CD8-positive, alpha-beta memory T cell (primary cell): ENCODE results near the gene RIOX2. TPM values are rescaled to one million over a fixed set of nuclear protein-coding genes. Genes with fewer than 3 reads are reported as not detected.

Source experiments
- CTCF ChIA-PET: fragments of 350-600 bp; sonication (Branson Sonifier 250); formaldehyde crosslinking; loops from one replicate; lab custom pipeline; 2021; ENCODE audit warnings: antibody characterized with exemption; lab: Charles Lee
- POLR2A ChIA-PET: fragments of 350-600 bp; sonication (Branson Sonifier 250); formaldehyde crosslinking; loops from one replicate; lab custom pipeline; 2021; ENCODE audit warnings: antibody characterized with exemption; lab: Charles Lee
- DNase-seq, 5 donors: peaks; one replicate each; pipeline versions ENCODE4 v3.0.0 to v3.0.0-alpha.2; 2020 to 2022; ENCODE audit warnings: mixed read lengths in 1 of 5
- H3K27ac ChIP-seq: one replicate; pipeline ENCODE4 v1.7.0; 2013; ENCODE audit warnings: low read depth, mild to moderate bottlenecking, low read length, moderate library complexity
- H3K27me3 ChIP-seq: 2 replicates; pipeline ENCODE4 v1.7.0; 2013; ENCODE audit warnings: low read length, mild to moderate bottlenecking; ENCODE audit not compliant: insufficient read depth, poor library complexity, severe bottlenecking
- H3K36me3 ChIP-seq: 2 replicates; pipeline ENCODE4 v1.7.0; 2013; ENCODE audit warnings: mild to moderate bottlenecking, low read length, moderate library complexity; ENCODE audit not compliant: insufficient read depth
- H3K4me1 ChIP-seq: 2 replicates; pipeline ENCODE4 v1.7.0; 2013; ENCODE audit warnings: mild to moderate bottlenecking, low read length, moderate library complexity; ENCODE audit not compliant: insufficient read depth
- H3K4me3 ChIP-seq: 2 replicates; pipeline ENCODE4 v1.7.0; 2013; ENCODE audit warnings: mild to moderate bottlenecking, low read length
- H3K9me3 ChIP-seq: 2 replicates; pipeline ENCODE4 v1.7.0; 2013; ENCODE audit warnings: mild to moderate bottlenecking, low read length
- H3K27ac Mint-ChIP-seq, 8 donors: one replicate each; pipeline ENCODE4 v1.8.0; 2020 to 2021; ENCODE audit warnings: mixed read lengths in 8 of 8, mild to moderate bottlenecking in 6 of 8, inconsistent platforms in 3 of 8, moderate library complexity in 3 of 8
- H3K27me3 Mint-ChIP-seq, 2 donors: one replicate each; pipeline ENCODE4 v1.8.0; 2020 to 2021; ENCODE audit warnings: mixed read lengths in 2 of 2, mild to moderate bottlenecking in 1 of 2, moderate library complexity in 1 of 2
- H3K36me3 Mint-ChIP-seq, 3 donors: one replicate each; pipeline ENCODE4 v1.8.0; 2020 to 2021; ENCODE audit warnings: mixed read lengths in 3 of 3, inconsistent platforms in 1 of 3, mild to moderate bottlenecking in 1 of 3
- H3K4me1 Mint-ChIP-seq, 3 donors: one replicate each; pipeline ENCODE4 v1.8.0; 2020 to 2021; ENCODE audit warnings: mixed read lengths in 3 of 3, inconsistent platforms in 1 of 3, mild to moderate bottlenecking in 1 of 3
- H3K4me3 Mint-ChIP-seq, 7 donors: one replicate each; pipeline ENCODE4 v1.8.0; 2020 to 2021; ENCODE audit warnings: mixed read lengths in 7 of 7, mild to moderate bottlenecking in 6 of 7, moderate library complexity in 4 of 7, inconsistent platforms in 2 of 7
- H3K9me3 Mint-ChIP-seq, 5 donors: one replicate each; pipeline ENCODE4 v1.8.0; 2020 to 2022; ENCODE audit warnings: mixed read lengths in 5 of 5, mild to moderate bottlenecking in 3 of 5, moderate library complexity in 2 of 5, inconsistent platforms in 1 of 5
- polyA plus RNA-seq: library from polyadenylated mRNA; unstranded; fragments of 300-500 nt; fragmentation: Illumina TruSeq; gene quantifications from one replicate; pipeline ENCODE4 v1.2.3, GENCODE V29; 2021
- total RNA-seq, 2 experiments: library from RNA; stranded (reverse); gene quantifications; one replicate each; pipeline ENCODE4 v1.2.3, GENCODE V29; 2021

Gene RIOX2
- total and polyA plus RNA-seq, 3 experiments from 2014 or later: 28.8 to 58.3 (median 57.6) TPM

DNA sequence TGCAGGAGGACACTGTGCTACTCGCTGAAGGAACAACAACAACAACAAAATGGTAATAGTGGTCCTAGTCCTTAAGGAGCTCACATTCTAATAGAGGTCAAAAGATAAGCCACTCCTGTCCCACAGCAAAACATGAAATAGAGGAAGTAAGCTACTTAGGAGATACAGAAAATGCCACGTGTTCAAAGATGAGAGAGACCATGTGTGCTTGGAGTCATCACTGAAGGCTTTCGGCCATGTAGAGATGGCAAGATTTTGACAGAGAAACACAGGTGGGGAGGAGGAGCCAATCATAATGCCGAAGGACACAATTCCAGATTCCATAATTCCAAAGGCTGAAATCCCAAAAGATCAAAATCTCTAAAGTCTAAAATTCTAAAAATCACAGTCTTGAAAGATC, 24.8 kb upstream of the RIOX2 start:
- no peaks in the 10 kb centered on the region for H3K36me3 ChIP-seq
- H3K27me3 ChIP-seq: no peaks in the 10 kb centered on the region
- no peak overlapping the region for H3K27ac ChIP-seq
- ChIA-PET CTCF (no interaction called here), POLR2A (no interaction called here)
- Mint-ChIP-seq H3K27me3 (peaks cover 3 to 14% of the 10 kb centered on the region in 2 donors), H3K4me1 (peaks cover 0 to 2% (median under 1%) of the 10 kb centered on the region in 3 donors), H3K27ac (no peak overlapping the region), H3K4me3 (no peak overlapping the region), H3K36me3 (no peaks in the 10 kb centered on the region), H3K9me3 (no peaks in the 10 kb centered on the region)
- DNase-seq: no peak
- H3K9me3 ChIP-seq: no peaks in the 10 kb centered on the region
- no peak overlapping the region for H3K4me3 ChIP-seq
- H3K4me1 ChIP-seq: peaks cover 1% of the 10 kb centered on the region

DNA sequence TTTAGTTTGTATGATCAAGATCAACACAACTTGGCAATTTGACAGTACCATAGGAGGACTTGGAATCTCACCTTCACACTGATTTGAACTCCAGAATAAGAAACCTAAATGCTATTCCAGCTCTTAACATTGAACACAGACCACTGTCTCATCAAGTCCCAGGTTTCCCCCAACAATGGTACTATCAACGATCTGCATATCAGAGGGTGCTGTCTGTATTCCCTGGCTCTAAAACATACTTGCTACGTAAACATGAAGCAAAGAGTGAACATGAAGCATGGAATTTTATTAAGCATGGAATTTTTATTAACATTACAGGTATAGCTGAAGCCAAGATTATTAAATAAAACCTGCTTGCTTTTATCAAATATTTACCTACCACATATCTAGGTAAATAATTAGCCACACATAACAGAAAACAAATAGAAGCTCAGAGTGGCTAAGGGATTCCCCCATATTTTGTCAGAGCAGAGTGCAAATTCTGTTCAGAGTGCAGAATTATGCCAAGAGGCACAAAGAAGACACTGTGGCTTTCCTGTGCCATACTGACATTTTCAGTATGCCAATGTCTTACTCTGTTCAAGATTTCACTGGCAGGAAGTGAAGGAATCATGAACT, 22.2 kb upstream of the RIOX2 start:
- ChIA-PET CTCF (interaction anchor here (1.2 kb wide), 1 partner anchor 10 kb away, joined by 4 read pairs; no protein-coding TSS in a partner anchor), POLR2A (no interaction called here)
- Mint-ChIP-seq H3K4me3 (no peak overlapping the region), H3K9me3 (no peaks in the 10 kb centered on the region), H3K27ac (no peak overlapping the region), H3K4me1 (peaks cover 14 to 19% (median 17%) of the 10 kb centered on the region in 3 donors), H3K36me3 (no peaks in the 10 kb centered on the region), H3K27me3 (peaks cover 3 to 14% of the 10 kb centered on the region in 2 donors)
- Histone ChIP-seq H3K27ac (no peak overlapping the region), H3K4me1 (peaks cover 18% of the 10 kb centered on the region), H3K9me3 (no peaks in the 10 kb centered on the region), H3K27me3 (no peaks in the 10 kb centered on the region), H3K4me3 (no peak overlapping the region), H3K36me3 (no peaks in the 10 kb centered on the region)
- no peak for DNase-seq

DNA sequence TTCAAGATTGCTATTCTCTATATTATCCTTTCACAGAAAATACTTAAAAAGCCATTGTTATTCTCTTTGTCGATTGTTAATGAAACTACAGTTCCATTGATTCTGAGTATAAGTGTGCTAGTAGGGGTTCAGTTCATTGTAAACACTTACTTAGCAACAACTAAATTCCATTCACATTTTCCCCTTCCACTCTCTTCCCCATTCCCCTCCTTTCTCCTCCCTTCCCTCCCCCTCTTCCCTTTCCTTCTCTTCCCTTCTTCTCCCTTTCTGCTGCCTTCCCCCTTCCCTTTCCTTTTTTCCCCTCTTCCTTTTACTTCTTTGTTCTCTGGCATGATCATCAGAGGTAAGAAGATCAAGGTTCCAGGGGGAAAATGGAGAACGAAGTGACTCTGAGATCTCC, 21.3 kb upstream of the RIOX2 start:
- H3K36me3 ChIP-seq: no peaks in the 10 kb centered on the region
- DNase-seq: no peak
- H3K4me3 ChIP-seq: no peak overlapping the region
- no peaks in the 10 kb centered on the region for H3K9me3 ChIP-seq
- H3K36me3 Mint-ChIP-seq: no peaks in the 10 kb centered on the region
- no peaks in the 10 kb centered on the region for H3K27me3 ChIP-seq
- H3K27ac Mint-ChIP-seq: no peak overlapping the region
- no peak overlapping the region for H3K4me3 Mint-ChIP-seq
- H3K4me1 ChIP-seq: peaks cover 18% of the 10 kb centered on the region
- POLR2A ChIA-PET: no interaction called here
- CTCF ChIA-PET: interaction anchor here (1.1 kb wide), 1 partner anchor 18 kb away, joined by 3 read pairs; no protein-coding TSS in a partner anchor
- no peaks in the 10 kb centered on the region for H3K9me3 Mint-ChIP-seq
- H3K27ac ChIP-seq: no peak overlapping the region
- peaks cover 1 to 14% of the 10 kb centered on the region in 2 donors for H3K27me3 Mint-ChIP-seq
- peaks cover 14 to 19% (median 17%) of the 10 kb centered on the region in 3 donors for H3K4me1 Mint-ChIP-seq

DNA sequence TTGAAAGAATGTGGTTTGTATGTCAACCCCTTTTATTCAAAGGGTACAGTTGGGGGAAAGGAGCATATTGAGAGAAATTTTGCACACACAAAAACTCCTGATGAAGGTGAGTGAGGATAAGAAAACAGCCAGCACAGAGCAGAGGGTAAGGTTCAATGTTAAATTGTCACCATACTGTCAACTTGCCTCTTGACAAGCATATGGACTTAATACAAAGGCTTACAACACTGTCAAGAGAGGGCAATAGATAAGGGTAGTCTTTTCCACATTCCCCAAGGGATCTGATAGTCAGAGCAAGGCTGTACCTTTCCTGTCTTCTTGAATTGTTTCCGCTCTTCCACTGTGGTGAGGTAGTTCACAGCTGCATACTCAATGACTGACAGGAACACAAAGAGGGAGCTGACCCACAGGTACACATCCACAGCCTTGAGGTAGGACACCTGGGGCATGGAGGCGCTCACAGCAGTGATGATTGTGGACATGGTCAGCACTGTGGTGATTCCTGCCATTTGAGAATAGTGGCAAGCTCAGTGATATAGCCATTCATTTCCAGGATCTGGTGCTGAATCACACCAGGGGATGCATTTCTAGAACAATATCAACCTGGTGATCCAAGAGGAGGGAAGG, 20.4 kb upstream of the RIOX2 start:
- H3K4me3 Mint-ChIP-seq: peak overlapping the region in 1 of 7 donors; percentile 5
- Histone ChIP-seq H3K4me3 (no peak overlapping the region), H3K4me1 (peaks cover 18% of the 10 kb centered on the region), H3K27me3 (no peaks in the 10 kb centered on the region), H3K36me3 (no peaks in the 10 kb centered on the region), H3K9me3 (no peaks in the 10 kb centered on the region), H3K27ac (no peak overlapping the region)
- ChIA-PET CTCF (interaction anchor here (0.7 to 1.1 kb wide), 2 partner anchors 17 to 52 kb away, joined by 3 read pairs; no protein-coding TSS in a partner anchor), POLR2A (no interaction called here)
- H3K27me3 Mint-ChIP-seq: peaks cover 1 to 14% of the 10 kb centered on the region in 2 donors
- peaks cover 14 to 19% (median 17%) of the 10 kb centered on the region in 3 donors for H3K4me1 Mint-ChIP-seq
- no peak for DNase-seq
- H3K36me3 Mint-ChIP-seq: no peaks in the 10 kb centered on the region
- H3K9me3 Mint-ChIP-seq: no peaks in the 10 kb centered on the region
- peak overlapping the region in 1 of 8 donors; percentile 28 for H3K27ac Mint-ChIP-seq

DNA sequence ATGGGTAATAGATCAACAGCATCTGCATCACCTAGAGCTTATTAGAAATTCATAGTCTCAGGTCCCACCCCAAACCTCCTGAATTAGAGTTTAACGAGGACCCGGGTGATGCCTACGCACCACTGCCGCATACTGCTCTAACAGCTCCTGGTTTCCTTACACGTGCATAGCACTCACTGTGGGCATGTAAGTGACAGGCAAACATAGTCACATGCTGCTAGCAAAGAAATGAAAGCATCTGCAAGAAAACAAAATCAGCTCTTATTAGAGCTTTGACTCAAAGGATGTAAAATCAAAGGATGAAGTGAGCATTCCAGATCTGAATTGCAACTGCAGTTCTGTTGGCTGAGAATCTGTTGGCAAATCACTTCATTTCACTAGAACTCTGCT, 19.1 kb upstream of the RIOX2 start:
- Mint-ChIP-seq H3K27ac (peak overlapping the region in 7 of 8 donors; percentile 50 to 91 (median 80)), H3K9me3 (no peaks in the 10 kb centered on the region), H3K4me3 (peak overlapping the region; percentile 4 to 74 (median 65)), H3K4me1 (peaks cover 14 to 19% (median 17%) of the 10 kb centered on the region in 3 donors), H3K36me3 (no peaks in the 10 kb centered on the region), H3K27me3 (peaks cover 1 to 15% of the 10 kb centered on the region in 2 donors)
- no peaks in the 10 kb centered on the region for H3K27me3 ChIP-seq
- H3K4me3 ChIP-seq: no peak overlapping the region
- DNase-seq: peak in 1 of 5 donors; percentile 21
- peaks cover 18% of the 10 kb centered on the region for H3K4me1 ChIP-seq
- ChIA-PET CTCF (interaction anchor here (1.2 kb wide), 1 partner anchor 272 kb away, joined by 4 read pairs; no protein-coding TSS in a partner anchor), POLR2A (no interaction called here)
- H3K36me3 ChIP-seq: no peaks in the 10 kb centered on the region
- H3K27ac ChIP-seq: no peak overlapping the region
- no peaks in the 10 kb centered on the region for H3K9me3 ChIP-seq

DNA sequence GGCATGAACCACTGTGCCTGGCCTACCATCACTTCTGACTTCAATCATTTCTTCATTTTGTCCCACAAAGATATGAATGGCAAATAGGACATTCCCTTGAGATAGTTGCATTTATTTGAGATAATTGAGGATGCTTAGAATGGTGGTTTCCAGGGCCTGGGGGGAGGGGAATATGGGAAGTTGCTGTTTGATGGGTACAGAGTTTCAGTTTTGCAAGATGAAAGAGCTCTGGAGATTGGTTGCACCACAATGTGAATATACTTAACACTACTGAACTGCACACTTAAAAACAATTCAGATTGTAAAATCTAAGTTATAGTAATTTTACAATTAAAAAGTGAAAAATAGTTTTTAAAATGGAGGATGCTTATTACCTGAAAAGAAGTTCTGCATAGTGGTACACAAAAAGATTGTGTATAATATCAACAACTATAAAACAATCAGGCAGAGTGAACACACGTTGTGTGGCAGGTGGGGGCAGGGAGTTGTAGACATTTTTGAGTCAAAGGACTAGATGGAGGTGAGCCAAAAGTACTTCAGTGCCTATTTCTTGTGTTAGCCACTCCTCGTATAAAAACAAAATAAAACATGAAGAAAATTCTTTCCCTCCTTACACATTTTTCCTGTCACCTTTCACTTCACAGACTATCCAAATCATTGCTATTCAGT, 18.5 kb upstream of the RIOX2 start:
- Histone ChIP-seq H3K9me3 (no peaks in the 10 kb centered on the region), H3K27ac (no peak overlapping the region), H3K27me3 (no peaks in the 10 kb centered on the region), H3K36me3 (no peaks in the 10 kb centered on the region), H3K4me3 (no peak overlapping the region), H3K4me1 (peaks cover 18% of the 10 kb centered on the region)
- Mint-ChIP-seq H3K9me3 (no peaks in the 10 kb centered on the region), H3K36me3 (no peaks in the 10 kb centered on the region), H3K27me3 (peaks cover 3 to 11% of the 10 kb centered on the region in 2 donors), H3K4me1 (peaks cover 14 to 19% (median 17%) of the 10 kb centered on the region in 3 donors), H3K4me3 (peak overlapping the region in 5 of 7 donors; percentile 54 to 74 (median 68)), H3K27ac (peak overlapping the region in 7 of 8 donors; percentile 50 to 91 (median 80))
- ChIA-PET CTCF (interaction anchor here (1.2 kb wide), 1 partner anchor 271 kb away, joined by 4 read pairs; no protein-coding TSS in a partner anchor), POLR2A (no interaction called here)
- no peak for DNase-seq

DNA sequence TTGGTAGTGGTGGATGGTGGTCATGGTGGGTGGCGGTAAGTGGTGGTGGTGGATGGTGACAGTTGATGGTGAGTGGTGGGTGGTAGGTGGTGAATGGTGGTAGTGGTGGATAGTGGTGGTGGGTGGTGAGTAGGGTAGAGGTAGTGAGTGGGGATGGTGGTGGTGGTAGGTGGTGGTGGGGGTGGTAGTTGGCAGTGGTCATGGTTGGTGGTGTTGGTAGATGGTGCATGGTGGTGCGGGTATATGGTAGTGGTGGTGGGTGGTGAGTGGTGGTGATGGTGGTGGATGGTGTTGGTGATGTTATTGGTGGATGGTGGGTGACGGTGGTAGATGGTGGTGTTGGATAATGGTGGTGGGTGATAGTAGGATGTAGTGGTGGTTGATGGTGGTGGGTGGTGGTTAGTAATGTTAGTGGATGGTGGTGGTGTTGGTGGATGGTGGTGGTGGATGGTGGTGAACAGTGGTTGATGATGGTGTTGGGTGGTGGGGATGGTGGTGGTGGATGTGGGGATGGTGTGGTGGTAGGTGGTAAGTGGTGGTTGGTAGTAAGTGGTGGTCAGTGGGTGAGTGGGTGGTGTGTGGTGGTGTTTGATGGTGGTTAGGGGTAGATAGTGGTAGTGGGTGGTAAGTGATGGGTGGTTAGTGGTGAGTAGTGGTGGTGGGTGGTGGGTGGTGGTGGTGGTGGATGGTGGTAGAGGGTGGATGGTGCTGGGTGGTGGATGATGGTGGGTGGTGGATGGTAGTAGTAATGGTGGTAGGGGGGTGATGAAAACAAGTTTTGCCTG, 16.7 kb upstream of the RIOX2 start:
- Mint-ChIP-seq H3K27ac (peak overlapping the region in 1 of 8 donors; percentile 50), H3K4me3 (no peak overlapping the region), H3K4me1 (peaks cover 14 to 19% (median 17%) of the 10 kb centered on the region in 3 donors), H3K9me3 (no peaks in the 10 kb centered on the region), H3K27me3 (peaks cover 3 to 9% of the 10 kb centered on the region in 2 donors), H3K36me3 (no peaks in the 10 kb centered on the region)
- H3K4me3 ChIP-seq: no peak overlapping the region
- no peaks in the 10 kb centered on the region for H3K36me3 ChIP-seq
- ChIA-PET CTCF (no interaction called here), POLR2A (no interaction called here)
- no peaks in the 10 kb centered on the region for H3K27me3 ChIP-seq
- no peak overlapping the region for H3K27ac ChIP-seq
- H3K9me3 ChIP-seq: no peaks in the 10 kb centered on the region
- no peak for DNase-seq
- peaks cover 18% of the 10 kb centered on the region for H3K4me1 ChIP-seq
